ENCODE results near the gene BAG3.
A peak's percentile ranks its signal among the peaks of the same experiment; 100 is the strongest.

BAG3 gene

DNA sequence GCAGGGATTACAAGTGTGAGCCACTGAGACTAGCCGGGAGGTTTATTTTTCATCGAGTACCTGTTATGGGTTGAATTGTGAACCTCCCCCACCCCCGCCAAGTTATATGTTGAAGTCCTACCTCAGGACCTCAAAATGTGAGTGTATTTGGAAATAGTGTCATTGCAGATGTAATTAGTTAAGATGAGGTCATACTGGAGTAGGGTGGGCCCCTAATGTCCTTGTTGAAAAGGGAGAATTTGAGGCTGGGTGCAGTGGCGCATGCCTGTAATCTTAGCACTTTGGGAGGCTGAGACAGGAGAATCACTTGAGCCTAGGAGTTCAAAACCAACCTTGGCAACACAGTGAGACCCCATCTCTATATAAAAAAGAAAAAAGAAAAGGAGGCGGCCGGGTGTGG is 10.8 kb upstream of the BAG3 start:
- WGBS, 2 experiments, result 97 to 98% methylated on average over 6 of the region's 6 CpGs
- Histone ChIP-seq H3K4me3 (ENCODE audit: insufficient read depth, low read depth, low read length) (no peak overlapping the region), H3K27me3 (ENCODE audit: control insufficient read depth, insufficient read depth, low read length, poor library complexity, severe bottlenecking) (no peaks in the 10 kb centered on the region), H3K4me1 (ENCODE audit: control insufficient read depth, insufficient read depth, low read length) (no peaks in the 10 kb centered on the region), H3K9me3 (ENCODE audit: control insufficient read depth, low read length) (no peaks in the 10 kb centered on the region), H3K36me3 (ENCODE audit: control insufficient read depth, insufficient read depth, low read length) (no peaks in the 10 kb centered on the region), H3K27ac (ENCODE audit: insufficient read depth, low read depth, low read length, poor library complexity, severe bottlenecking) (no peak overlapping the region)

DNA sequence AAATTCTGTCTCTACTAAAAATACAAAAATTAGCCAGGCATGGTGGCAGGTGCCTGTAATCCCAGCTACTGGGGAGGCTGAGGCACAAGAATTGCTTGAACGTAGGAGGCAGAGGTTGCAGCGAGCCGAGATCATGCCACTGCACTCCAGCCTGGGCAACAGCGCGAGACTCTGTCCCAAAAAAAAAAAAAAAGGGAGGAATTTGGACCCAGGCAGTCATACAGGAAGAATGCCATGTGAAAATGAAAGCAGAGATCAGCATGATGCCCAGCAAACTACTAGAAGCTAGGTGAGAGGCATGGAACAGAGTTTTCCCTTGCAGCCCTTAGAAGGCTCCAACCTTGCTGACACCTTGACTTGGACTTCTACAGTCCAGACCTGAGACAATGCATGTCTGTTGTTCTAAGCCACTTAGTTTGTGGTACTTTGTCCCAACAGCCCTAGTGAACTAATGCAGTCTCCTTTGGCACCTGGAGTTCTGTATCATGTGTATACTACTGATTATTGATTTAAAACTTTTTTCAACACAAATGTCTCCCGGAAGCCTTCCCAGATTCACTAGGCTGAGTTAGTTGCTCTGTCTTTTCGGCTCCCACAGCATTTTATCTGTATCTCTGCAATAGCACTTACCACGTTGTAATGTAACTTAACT is 10.2 kb upstream of the BAG3 start:
- Histone ChIP-seq H3K27me3 (ENCODE audit: control insufficient read depth, insufficient read depth, low read length, poor library complexity, severe bottlenecking) (no peaks in the 10 kb centered on the region), H3K9me3 (ENCODE audit: control insufficient read depth, low read length) (no peaks in the 10 kb centered on the region), H3K4me1 (ENCODE audit: control insufficient read depth, insufficient read depth, low read length) (no peaks in the 10 kb centered on the region), H3K4me3 (ENCODE audit: insufficient read depth, low read depth, low read length) (no peak overlapping the region), H3K36me3 (ENCODE audit: control insufficient read depth, insufficient read depth, low read length) (no peaks in the 10 kb centered on the region), H3K27ac (ENCODE audit: insufficient read depth, low read depth, low read length, poor library complexity, severe bottlenecking) (no peak overlapping the region)
- WGBS, 2 experiments, result 92% methylated on average over 8 of the region's 8 CpGs

DNA sequence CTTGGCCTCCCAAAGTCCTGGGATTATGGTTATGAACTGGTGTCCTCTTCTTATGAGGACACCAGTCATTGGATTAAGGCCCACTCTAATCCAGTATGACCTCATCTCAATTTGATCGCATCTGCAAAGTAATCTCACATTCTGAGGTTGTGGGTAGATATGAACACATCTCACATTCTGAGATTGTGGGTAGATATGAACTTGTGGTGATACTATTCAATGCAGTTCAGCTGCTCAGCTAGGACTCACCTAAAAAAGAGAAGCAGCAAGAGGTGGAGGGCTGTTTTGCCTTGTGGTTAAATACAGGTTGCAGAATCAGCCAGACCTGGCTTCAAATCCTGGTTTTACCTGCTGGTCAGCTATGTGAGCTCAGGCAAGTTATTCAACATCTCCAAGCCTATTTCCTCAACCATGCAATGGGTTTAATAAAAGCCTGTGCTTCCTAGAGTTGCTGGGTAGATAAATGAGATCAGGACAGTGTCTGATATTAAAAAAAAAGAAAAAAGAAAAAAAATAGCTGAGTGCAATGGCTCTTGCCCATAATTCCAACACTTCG is 8.5 kb upstream of the BAG3 start:
- 89 to 92% methylated on average over 2 of the region's 2 CpGs for WGBS, 2 experiments
- Histone ChIP-seq H3K36me3 (ENCODE audit: control insufficient read depth, insufficient read depth, low read length) (no peaks in the 10 kb centered on the region), H3K4me1 (ENCODE audit: control insufficient read depth, insufficient read depth, low read length) (no peaks in the 10 kb centered on the region), H3K4me3 (ENCODE audit: insufficient read depth, low read depth, low read length) (no peak overlapping the region), H3K9me3 (ENCODE audit: control insufficient read depth, low read length) (no peaks in the 10 kb centered on the region), H3K27me3 (ENCODE audit: control insufficient read depth, insufficient read depth, low read length, poor library complexity, severe bottlenecking) (no peaks in the 10 kb centered on the region), H3K27ac (ENCODE audit: insufficient read depth, low read depth, low read length, poor library complexity, severe bottlenecking) (no peak overlapping the region)

DNA sequence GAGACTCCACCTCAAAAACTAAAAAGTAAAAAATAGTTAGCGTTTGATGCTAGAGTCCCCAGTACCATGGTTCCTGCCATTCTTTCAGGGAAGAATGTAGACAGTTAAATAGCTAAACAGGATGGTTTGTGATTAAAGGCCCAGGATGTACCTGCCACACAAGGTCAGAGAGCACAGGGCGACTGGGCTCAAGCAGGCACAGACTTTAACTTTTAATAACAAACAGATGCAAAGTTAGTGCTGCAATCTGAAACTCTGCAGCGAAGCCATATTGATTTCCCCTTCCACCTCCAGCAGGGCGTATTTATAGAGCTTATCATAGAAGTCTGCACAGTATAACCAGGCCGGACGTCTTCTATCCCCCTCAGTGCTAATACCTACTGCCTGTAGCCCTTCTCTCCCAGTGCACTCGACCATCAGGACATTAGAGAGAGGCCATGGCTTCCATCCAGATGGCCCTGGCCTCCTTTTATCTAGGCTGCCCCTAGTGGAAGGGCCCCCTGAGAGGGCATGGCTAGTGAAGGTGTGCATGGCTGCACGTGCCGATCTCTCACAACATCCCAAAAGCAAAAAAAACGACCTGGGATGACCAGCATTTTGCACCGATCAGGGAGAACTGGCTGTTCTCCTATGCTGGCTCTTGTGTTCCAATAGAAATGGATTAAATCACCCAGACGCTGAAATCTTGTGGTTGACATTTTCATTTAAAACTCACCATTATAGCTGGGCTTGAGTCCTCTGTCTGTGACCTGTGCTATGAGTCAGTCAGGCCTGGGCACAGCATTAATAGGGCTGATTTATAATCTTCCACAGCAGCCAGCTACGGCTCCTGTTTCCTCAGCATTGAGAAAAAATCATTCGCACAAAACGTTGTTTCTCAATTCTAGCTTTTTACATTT is 7.6 kb upstream of the BAG3 start:
- Histone ChIP-seq H3K9me3 (ENCODE audit: control insufficient read depth, low read length) (no peaks in the 10 kb centered on the region), H3K4me1 (ENCODE audit: control insufficient read depth, insufficient read depth, low read length) (no peaks in the 10 kb centered on the region), H3K4me3 (ENCODE audit: insufficient read depth, low read depth, low read length) (no peak overlapping the region), H3K27ac (ENCODE audit: insufficient read depth, low read depth, low read length, poor library complexity, severe bottlenecking) (no peak overlapping the region), H3K36me3 (ENCODE audit: control insufficient read depth, insufficient read depth, low read length) (no peaks in the 10 kb centered on the region), H3K27me3 (ENCODE audit: control insufficient read depth, insufficient read depth, low read length, poor library complexity, severe bottlenecking) (no peaks in the 10 kb centered on the region)
- WGBS, 2 experiments, result 91 to 92% methylated on average over 15 of the region's 15 CpGs

DNA sequence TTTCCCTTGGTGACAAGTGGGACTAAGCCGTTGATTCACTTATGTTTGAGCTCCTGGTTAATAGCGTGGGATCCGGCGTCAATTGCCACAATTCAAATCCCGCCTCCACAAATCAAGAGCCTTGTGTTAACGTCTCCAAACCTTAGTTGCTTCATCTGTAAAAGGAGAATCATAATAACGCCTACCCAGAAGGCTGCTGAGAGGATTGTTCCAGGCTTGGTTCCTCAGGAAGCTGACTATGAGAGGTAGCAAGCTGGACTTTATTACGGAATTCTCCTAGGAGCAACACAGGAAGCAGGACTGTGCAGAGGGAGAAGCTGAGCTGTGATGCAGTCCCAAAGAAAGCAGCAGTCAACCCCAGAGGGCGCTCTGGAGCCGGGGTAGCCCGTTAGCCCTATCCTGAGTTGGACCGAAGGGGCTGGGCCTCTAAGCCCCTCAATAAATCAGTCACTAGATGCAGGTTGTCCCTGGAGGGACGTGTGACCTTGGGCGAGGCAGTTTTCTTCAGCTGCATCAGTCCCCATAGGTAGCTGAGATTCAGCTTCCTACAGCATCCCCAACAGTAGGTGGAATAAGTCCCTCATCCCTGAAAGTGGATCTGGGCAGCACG is 6.9 kb upstream of the BAG3 start:
- H3K36me3 ChIP-seq (ENCODE audit: control insufficient read depth, insufficient read depth, low read length), result no peaks in the 10 kb centered on the region
- no peaks in the 10 kb centered on the region for H3K9me3 ChIP-seq (ENCODE audit: control insufficient read depth, low read length)
- WGBS, 2 experiments, result 83 to 85% methylated on average over 15 of the region's 15 CpGs
- H3K4me3 ChIP-seq (ENCODE audit: insufficient read depth, low read depth, low read length), result no peak overlapping the region
- H3K4me1 ChIP-seq (ENCODE audit: control insufficient read depth, insufficient read depth, low read length), result no peaks in the 10 kb centered on the region
- H3K27me3 ChIP-seq (ENCODE audit: control insufficient read depth, insufficient read depth, low read length, poor library complexity, severe bottlenecking), result no peaks in the 10 kb centered on the region
- no peak overlapping the region for H3K27ac ChIP-seq (ENCODE audit: insufficient read depth, low read depth, low read length, poor library complexity, severe bottlenecking)

DNA sequence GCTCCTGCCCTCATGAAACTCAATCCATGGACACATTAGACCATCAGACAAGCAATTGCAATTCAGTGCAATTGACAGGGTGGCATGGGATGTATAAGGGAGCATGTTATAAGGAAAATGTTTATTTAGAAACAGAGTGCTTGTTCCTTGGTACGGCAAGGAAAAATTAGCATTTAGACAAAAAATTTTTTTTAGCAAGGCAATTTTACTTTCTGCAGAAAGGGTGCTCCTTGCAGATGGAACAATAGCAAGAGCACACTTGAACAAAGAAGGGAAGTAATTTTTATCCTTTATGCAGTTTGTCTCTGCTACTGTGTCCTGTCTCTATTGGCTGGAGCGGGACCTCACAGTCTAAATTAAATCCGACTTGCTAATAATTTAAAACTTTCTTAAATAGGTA is 6.2 kb upstream of the BAG3 start:
- Histone ChIP-seq H3K27ac (ENCODE audit: insufficient read depth, low read depth, low read length, poor library complexity, severe bottlenecking) (no peak overlapping the region), H3K9me3 (ENCODE audit: control insufficient read depth, low read length) (no peaks in the 10 kb centered on the region), H3K36me3 (ENCODE audit: control insufficient read depth, insufficient read depth, low read length) (no peaks in the 10 kb centered on the region), H3K4me3 (ENCODE audit: insufficient read depth, low read depth, low read length) (no peak overlapping the region), H3K27me3 (ENCODE audit: control insufficient read depth, insufficient read depth, low read length, poor library complexity, severe bottlenecking) (no peaks in the 10 kb centered on the region), H3K4me1 (ENCODE audit: control insufficient read depth, insufficient read depth, low read length) (no peaks in the 10 kb centered on the region)
- WGBS, 2 experiments, result 95 to 97% methylated on average over 3 of the region's 3 CpGs

DNA sequence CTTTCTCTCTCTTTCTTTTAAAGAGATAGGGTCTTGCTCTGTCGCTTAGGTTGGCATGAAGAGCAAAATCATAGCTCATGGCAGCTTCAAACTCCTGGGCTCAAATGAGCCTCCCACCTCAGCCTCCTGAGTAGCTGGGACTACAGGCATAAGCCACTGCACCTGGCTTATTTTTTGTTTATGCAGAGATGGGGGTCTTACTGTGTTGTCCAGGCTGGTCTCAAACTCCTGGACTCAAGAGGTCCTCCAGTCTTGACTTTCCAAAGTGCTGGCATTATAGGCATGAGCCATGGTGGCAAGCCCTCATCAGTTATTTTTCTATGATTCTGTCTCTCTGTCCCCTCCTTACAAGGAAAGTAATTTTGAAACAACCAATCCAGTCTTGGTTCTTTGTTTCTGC is 1.1 kb upstream of the BAG3 start:
- H3K36me3 ChIP-seq (ENCODE audit: control insufficient read depth, insufficient read depth, low read length), result no peaks in the 10 kb centered on the region
- H3K4me1 ChIP-seq (ENCODE audit: control insufficient read depth, insufficient read depth, low read length), result no peaks in the 10 kb centered on the region
- H3K4me3 ChIP-seq (ENCODE audit: insufficient read depth, low read depth, low read length), result no peak overlapping the region
- H3K27me3 ChIP-seq (ENCODE audit: control insufficient read depth, insufficient read depth, low read length, poor library complexity, severe bottlenecking), result peaks cover 7% of the 10 kb centered on the region
- H3K27ac ChIP-seq (ENCODE audit: insufficient read depth, low read depth, low read length, poor library complexity, severe bottlenecking), result no peak overlapping the region
- WGBS, 2 experiments, result 93 to 98% methylated on average over 1 of the region's 1 CpG
- H3K9me3 ChIP-seq (ENCODE audit: control insufficient read depth, low read length), result no peaks in the 10 kb centered on the region

DNA sequence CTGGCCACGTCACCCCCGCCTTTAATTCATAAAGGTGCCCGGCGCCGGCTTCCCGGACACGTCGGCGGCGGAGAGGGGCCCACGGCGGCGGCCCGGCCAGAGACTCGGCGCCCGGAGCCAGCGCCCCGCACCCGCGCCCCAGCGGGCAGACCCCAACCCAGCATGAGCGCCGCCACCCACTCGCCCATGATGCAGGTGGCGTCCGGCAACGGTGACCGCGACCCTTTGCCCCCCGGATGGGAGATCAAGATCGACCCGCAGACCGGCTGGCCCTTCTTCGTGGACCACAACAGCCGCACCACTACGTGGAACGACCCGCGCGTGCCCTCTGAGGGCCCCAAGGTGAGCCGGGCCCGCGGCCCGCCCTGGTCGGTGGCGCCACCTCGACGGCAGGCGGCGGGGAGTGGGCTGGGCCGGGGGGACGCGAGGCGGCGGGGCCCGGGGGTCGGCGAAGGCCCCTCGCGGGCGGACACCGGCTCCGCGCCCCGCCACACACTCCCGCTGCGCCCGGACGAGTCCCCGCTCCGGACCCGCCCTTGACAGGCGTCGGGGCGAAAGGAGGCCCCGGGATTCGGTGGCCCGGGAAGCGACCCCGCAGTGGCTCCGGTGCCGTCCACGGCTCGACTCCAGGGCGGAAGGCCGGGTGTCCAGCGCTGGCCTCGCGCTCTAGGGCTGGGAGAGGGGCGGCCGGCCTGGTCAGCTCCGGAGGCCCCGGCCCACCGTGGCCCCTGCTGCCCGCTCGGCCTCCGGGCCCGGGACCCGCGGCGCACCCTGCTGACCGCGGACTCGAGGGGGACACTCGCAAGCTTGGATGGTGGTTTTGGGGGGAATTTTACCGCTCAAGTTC is 557 bp downstream of the BAG3 start:
- Histone ChIP-seq H3K4me3 (ENCODE audit: insufficient read depth, low read depth, low read length) (peak overlapping the region; percentile 49), H3K27ac (ENCODE audit: insufficient read depth, low read depth, low read length, poor library complexity, severe bottlenecking) (peak overlapping the region; percentile 30), H3K36me3 (ENCODE audit: control insufficient read depth, insufficient read depth, low read length) (no peaks in the 10 kb centered on the region), H3K9me3 (ENCODE audit: control insufficient read depth, low read length) (no peaks in the 10 kb centered on the region), H3K27me3 (ENCODE audit: control insufficient read depth, insufficient read depth, low read length, poor library complexity, severe bottlenecking) (peaks cover 7% of the 10 kb centered on the region), H3K4me1 (ENCODE audit: control insufficient read depth, insufficient read depth, low read length) (no peaks in the 10 kb centered on the region)
- WGBS, 2 experiments, result 1% methylated on average over 107 of the region's 107 CpGs

DNA sequence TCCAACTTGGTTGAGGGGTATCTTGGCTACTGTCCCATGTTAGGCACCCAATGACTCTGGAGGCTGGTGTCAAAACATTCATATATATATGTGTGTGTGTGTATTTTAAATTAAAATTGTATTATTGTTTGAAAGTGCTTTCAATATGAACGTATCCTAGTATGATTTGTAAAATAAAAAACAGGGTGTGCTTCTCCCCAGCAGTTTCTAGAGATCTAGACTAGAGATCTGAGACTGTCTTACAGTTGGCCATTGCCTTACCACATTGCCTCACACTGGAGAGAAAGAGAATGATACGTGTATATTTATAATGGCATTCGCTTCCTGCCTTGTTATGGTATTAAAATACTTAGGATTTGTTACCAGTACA is 1.2 kb downstream of the BAG3 start:
- WGBS, 2 experiments, result 17 to 39% methylated on average over 1 to 3 of the region's 3 CpGs
- H3K27ac ChIP-seq (ENCODE audit: insufficient read depth, low read depth, low read length, poor library complexity, severe bottlenecking), result no peak overlapping the region
- H3K4me3 ChIP-seq (ENCODE audit: insufficient read depth, low read depth, low read length), result peak overlapping the region; percentile 49
- H3K9me3 ChIP-seq (ENCODE audit: control insufficient read depth, low read length), result no peaks in the 10 kb centered on the region
- peaks cover 1% of the 10 kb centered on the region for H3K4me1 ChIP-seq (ENCODE audit: control insufficient read depth, insufficient read depth, low read length)
- peaks cover 7% of the 10 kb centered on the region for H3K27me3 ChIP-seq (ENCODE audit: control insufficient read depth, insufficient read depth, low read length, poor library complexity, severe bottlenecking)
- H3K36me3 ChIP-seq (ENCODE audit: control insufficient read depth, insufficient read depth, low read length), result no peaks in the 10 kb centered on the region

Data from ectodermal cell (in vitro differentiated cells).